HepG2 (cell line): ENCODE measurements around the gene RABGAP1L.
"Not testable (repeated sequence)": the region's sequence is repeated elsewhere in the genome, so short reads cannot be mapped to it uniquely, and the experiment has no call there.

ENCODE experiments used
- CBFB ChIP-seq: sonication (generic); formaldehyde crosslinking; IDR thresholded peaks from 2 replicates; pipeline ENCODE4 v1.4.0; 2020; ENCODE audit warnings: missing genetic modification reagents
- MYC ChIP-seq: sonication (generic); formaldehyde crosslinking; IDR thresholded peaks from 2 replicates; pipeline ENCODE4 v1.9.0; 2021; ENCODE audit warnings: missing genetic modification reagents, borderline replicate concordance
- NFKBIZ ChIP-seq: IDR thresholded peaks from 2 replicates; pipeline ENCODE4 v1.6.1; 2018; ENCODE audit warnings: missing genetic modification reagents, missing compliant biosample characterization
- NFYB ChIP-seq: sonication (generic); formaldehyde crosslinking; IDR thresholded peaks from 2 replicates; pipeline ENCODE4 v1.4.0; 2020; ENCODE audit warnings: missing genetic modification reagents
- POLR2A ChIP-seq, 2 experiments: IDR thresholded peaks; 2 replicates each; pipeline ENCODE4 v1.6.1; 2011; ENCODE audit warnings: low read depth in 2 of 2, low read length in 2 of 2, mild to moderate bottlenecking in 1 of 2, moderate library complexity in 1 of 2; ENCODE audit not compliant: insufficient read depth in 1 of 2
- POLR2AphosphoS5 ChIP-seq: IDR thresholded peaks from 2 replicates; pipeline ENCODE4 v1.6.1; 2012; ENCODE audit warnings: low read depth, low read length
- ZNF616 ChIP-seq: sonication (generic); formaldehyde crosslinking; IDR thresholded peaks from 2 replicates; pipeline ENCODE4 v1.5.0; 2020; ENCODE audit warnings: low read depth, mild to moderate bottlenecking, missing genetic modification reagents
- ZNF777 ChIP-seq: sonication (generic); formaldehyde crosslinking; IDR thresholded peaks from 2 replicates; pipeline ENCODE4 v1.4.0; 2020; ENCODE audit warnings: missing genetic modification reagents
- ZSCAN20 ChIP-seq: sonication (generic); formaldehyde crosslinking; IDR thresholded peaks from 2 replicates; pipeline ENCODE4 v1.4.0; 2020; ENCODE audit warnings: missing genetic modification reagents, mild to moderate bottlenecking, borderline replicate concordance
- TF ChIP-seq, protein P1 (sequence below): IDR thresholded peaks from 2 replicates; pipeline ENCODE4 v1.6.1; 2016; ENCODE audit warnings: control low read depth
- TF ChIP-seq, protein P2 (sequence below): sonication (generic); formaldehyde crosslinking; IDR thresholded peaks from 2 replicates; pipeline ENCODE4 v1.5.0; 2020; ENCODE audit warnings: mild to moderate bottlenecking, missing genetic modification reagents, borderline replicate concordance
- TF ChIP-seq, protein P3 (sequence below): sonication (generic); formaldehyde crosslinking; IDR thresholded peaks from 2 replicates; pipeline ENCODE4 v1.5.0; 2020; ENCODE audit warnings: mild to moderate bottlenecking, missing genetic modification reagents, moderate library complexity

DNA sequence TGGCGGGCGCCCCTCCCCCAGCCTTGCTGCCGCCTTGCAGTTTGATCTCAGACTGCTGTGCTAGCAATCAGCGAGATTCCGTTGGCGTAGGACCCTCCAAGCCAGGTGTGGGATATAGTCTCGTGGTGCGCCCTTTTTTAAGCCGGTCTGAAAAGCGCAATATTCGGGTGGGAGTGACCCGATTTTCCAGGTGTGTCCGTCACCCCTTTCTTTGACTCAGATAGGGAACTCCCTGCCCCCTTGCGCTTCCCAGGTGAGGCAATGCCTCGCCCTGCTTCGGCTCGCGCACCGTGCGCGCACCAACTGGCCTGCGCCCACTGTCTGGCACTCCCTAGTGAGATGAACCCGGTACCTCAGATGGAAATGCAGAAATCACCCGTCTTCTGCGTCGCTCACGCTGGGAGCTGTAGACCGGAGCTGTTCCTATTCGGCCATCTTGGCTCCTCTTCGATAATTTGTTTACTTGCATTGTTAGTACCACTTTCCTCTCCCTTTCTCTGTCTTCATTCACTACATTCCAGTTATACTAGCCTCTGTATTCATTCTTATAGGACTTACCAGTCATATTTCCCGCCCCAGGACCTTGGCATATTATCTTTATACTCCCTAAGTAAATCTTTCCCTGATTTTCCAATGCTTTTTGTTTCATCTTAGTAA lies 79.7 kb downstream of the RABGAP1L start:
- TF ChIP-seq POLR2A (IDR thresholded peaks at IDR 0.05; ENCODE audit: insufficient read depth in 1 of 2, low read depth in 2 of 2, low read length in 2 of 2); ZNF777 (CRISPR knock-in tag); CBFB (CRISPR knock-in tag); NFKBIZ; MYC; ZNF616 (CRISPR knock-in tag); ZSCAN20; NFYB; POLR2AphosphoS5: not testable (repeated sequence)
- TF ChIP-seq, protein P1, sequence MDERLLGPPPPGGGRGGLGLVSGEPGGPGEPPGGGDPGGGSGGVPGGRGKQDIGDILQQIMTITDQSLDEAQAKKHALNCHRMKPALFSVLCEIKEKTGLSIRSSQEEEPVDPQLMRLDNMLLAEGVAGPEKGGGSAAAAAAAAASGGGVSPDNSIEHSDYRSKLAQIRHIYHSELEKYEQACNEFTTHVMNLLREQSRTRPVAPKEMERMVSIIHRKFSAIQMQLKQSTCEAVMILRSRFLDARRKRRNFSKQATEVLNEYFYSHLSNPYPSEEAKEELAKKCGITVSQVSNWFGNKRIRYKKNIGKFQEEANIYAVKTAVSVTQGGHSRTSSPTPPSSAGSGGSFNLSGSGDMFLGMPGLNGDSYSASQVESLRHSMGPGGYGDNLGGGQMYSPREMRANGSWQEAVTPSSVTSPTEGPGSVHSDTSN (CRISPR knock-in tag): not testable (repeated sequence)
- TF ChIP-seq, protein P2, sequence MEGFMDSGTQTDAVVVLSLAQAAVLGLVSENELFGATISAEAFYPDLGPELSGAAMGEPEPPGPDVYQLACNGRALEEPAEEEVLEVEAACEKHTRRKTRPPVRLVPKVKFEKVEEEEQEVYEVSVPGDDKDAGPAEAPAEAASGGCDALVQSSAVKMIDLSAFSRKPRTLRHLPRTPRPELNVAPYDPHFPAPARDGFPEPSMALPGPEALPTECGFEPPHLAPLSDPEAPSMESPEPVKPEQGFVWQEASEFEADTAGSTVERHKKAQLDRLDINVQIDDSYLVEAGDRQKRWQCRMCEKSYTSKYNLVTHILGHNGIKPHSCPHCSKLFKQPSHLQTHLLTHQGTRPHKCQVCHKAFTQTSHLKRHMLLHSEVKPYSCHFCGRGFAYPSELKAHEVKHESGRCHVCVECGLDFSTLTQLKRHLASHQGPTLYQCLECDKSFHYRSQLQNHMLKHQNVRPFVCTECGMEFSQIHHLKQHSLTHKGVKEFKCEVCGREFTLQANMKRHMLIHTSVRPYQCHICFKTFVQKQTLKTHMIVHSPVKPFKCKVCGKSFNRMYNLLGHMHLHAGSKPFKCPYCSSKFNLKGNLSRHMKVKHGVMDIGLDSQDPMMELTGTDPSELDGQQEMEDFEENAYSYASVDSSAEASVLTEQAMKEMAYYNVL: not testable (repeated sequence)
- TF ChIP-seq, protein P3, sequence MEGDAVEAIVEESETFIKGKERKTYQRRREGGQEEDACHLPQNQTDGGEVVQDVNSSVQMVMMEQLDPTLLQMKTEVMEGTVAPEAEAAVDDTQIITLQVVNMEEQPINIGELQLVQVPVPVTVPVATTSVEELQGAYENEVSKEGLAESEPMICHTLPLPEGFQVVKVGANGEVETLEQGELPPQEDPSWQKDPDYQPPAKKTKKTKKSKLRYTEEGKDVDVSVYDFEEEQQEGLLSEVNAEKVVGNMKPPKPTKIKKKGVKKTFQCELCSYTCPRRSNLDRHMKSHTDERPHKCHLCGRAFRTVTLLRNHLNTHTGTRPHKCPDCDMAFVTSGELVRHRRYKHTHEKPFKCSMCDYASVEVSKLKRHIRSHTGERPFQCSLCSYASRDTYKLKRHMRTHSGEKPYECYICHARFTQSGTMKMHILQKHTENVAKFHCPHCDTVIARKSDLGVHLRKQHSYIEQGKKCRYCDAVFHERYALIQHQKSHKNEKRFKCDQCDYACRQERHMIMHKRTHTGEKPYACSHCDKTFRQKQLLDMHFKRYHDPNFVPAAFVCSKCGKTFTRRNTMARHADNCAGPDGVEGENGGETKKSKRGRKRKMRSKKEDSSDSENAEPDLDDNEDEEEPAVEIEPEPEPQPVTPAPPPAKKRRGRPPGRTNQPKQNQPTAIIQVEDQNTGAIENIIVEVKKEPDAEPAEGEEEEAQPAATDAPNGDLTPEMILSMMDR (CRISPR knock-in tag): not testable (repeated sequence)
